Dendritic cell treated with granulocyte-macrophage colony-stimulating factor and Interleukin-4, amounts not matched to agents 40 ng/mL and 50 ng/mL, for 4 days (primary cell): ENCODE results near the gene RADX.

Source experiments
- H3K27ac Mint-ChIP-seq: one replicate; pipeline ENCODE4 v1.8.0; 2022; ENCODE audit warnings: mild to moderate bottlenecking, mixed read lengths
- H3K27me3 Mint-ChIP-seq: one replicate; pipeline ENCODE4 v1.8.0; 2022; ENCODE audit warnings: mild to moderate bottlenecking, mixed read lengths
- H3K36me3 Mint-ChIP-seq: one replicate; pipeline ENCODE4 v1.8.0; 2022; ENCODE audit warnings: low read depth, mixed read lengths
- H3K4me1 Mint-ChIP-seq: one replicate; pipeline ENCODE4 v1.8.0; 2022; ENCODE audit warnings: low read depth, mixed read lengths
- H3K4me3 Mint-ChIP-seq: one replicate; pipeline ENCODE4 v1.8.0; 2022; ENCODE audit warnings: mild to moderate bottlenecking, moderate library complexity, mixed read lengths
- H3K9me3 Mint-ChIP-seq: one replicate; pipeline ENCODE4 v1.8.0; 2022; ENCODE audit warnings: mixed read lengths
- intact Hi-C: fragments of 100-400 bp; cut with micrococcal nuclease; formaldehyde crosslinking; loops from one replicate; pipeline ENCODE4 v1.15.0; 2022

RADX gene

DNA sequence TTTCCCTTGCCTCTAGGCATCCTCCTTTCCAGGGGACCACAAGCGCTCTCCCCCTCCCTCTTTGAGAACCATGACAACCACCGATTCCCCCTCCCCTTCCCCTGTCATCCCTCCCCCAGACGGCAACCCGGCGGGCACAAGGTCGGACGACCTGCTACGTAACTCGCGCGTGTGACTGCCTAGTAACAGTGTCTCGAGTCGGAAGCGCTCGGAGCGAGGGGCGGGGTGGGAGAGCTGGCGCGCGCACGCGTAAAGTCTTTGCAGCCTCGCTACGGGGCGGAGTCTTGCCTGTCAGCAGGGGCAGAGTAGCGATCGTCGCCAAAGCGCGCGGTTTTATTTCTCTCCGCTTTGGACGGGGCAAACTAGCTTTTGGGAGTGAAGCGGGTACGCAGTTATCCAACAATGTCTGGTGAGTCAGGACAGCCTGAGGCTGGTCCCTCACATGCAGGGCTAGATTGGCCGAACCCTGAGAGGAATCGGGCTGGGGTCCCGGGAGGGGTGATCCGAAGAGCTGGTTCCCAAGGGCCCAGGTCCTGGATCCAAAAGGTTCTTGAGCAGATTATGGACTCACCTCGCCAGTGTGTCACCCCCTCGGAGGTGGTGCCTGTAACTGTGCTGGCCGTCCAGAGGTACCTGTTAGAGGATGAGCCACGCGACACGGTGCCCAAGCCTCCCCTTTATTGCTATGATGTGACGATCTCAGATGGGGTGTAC is at the start of gene RADX:
RADX (plus strand) TSS at position 300 of the 714 bp plus-strand sequence; CDS start at position 403, 103 bp downstream.
- Mint-ChIP-seq H3K36me3 (no peaks in the 10 kb centered on the region), H3K27me3 (peaks cover 3% of the 10 kb centered on the region), H3K4me3 (peak within 1 kb of the TSS; percentile 75), H3K9me3 (no peaks in the 10 kb centered on the region), H3K27ac (peak within 1 kb of the TSS; percentile 32), H3K4me1 (peaks cover 21% of the 10 kb centered on the region)
- intact Hi-C loops: no loop called here

GRCh38 chrX:106564986-106565385 is 46.8 kb upstream of the RADX start:
- Mint-ChIP-seq H3K36me3 (no peaks in the 10 kb centered on the region), H3K27me3 (no peaks in the 10 kb centered on the region), H3K4me3 (no peak overlapping the region), H3K4me1 (no peaks in the 10 kb centered on the region), H3K27ac (no peak overlapping the region), H3K9me3 (peaks cover 9% of the 10 kb centered on the region)
- intact Hi-C loops: no loop called here

DNA sequence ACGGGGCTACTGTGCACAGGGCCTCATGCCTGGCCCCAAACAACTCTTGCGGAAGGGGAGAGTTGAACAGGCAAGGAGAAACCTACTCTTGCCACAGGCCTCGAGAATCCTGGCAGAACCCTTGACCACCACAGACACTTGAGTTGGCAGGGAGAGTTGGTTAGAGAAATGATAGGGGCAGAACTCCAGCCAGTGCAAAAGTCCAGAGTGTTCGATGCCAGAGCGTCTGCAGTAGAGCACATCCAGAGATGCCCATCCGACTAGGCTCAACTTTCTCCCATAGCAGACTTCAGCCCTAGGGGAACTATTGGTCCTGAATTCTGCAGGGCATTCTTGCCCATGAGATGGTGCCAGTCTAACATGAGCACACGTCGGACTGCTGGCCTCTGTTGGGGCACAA is 45.4 kb upstream of the RADX start:
- intact Hi-C loops: no loop called here
- Mint-ChIP-seq H3K9me3 (peaks cover 9% of the 10 kb centered on the region), H3K36me3 (no peaks in the 10 kb centered on the region), H3K27ac (no peak overlapping the region), H3K4me1 (no peaks in the 10 kb centered on the region), H3K4me3 (no peak overlapping the region), H3K27me3 (no peaks in the 10 kb centered on the region)

DNA sequence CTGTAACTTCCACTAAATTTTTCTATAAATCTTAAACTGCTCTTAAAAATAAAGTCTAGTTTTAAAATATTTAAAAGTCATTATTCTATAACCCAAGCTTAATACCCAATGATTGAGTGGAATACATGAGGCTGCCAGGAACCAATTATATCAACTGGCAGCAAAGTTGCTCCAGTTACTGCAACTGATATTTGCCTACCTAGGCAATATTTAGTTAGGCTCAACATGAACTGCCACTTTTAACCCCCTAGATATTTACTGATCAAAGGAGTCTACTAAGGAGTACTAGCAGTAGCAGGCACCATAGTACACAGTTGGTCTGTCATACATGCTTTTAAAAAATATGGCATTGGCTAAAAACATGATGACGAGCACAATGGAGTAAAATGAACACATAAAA is 29.9 kb upstream of the RADX start:
- Mint-ChIP-seq H3K27me3 (no peaks in the 10 kb centered on the region), H3K4me3 (no peak overlapping the region), H3K9me3 (peaks cover 8% of the 10 kb centered on the region), H3K36me3 (no peaks in the 10 kb centered on the region), H3K27ac (no peak overlapping the region), H3K4me1 (no peaks in the 10 kb centered on the region)
- intact Hi-C loops: no loop called here

DNA sequence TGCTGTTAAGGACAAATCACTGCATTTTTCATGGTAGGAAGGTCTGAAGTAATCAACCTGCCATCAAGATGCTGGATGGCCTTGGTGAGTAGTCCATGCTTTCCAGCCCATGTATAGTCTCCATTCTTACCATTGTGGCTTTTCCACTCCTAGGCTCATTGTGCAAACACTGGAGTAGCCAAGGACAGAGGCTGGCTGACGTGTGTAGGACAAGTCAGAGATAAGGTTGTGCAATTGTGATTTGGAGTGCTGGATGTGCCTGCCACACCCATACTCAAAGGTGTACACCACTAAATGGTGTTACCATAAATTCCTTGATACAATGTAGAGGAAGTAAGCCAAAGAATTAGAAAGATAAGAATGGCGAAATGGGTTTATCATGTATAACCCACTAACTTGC is 26.3 kb upstream of the RADX start:
- Mint-ChIP-seq H3K27ac (no peak overlapping the region), H3K4me3 (no peak overlapping the region), H3K4me1 (no peaks in the 10 kb centered on the region), H3K36me3 (no peaks in the 10 kb centered on the region), H3K27me3 (no peaks in the 10 kb centered on the region), H3K9me3 (no peaks in the 10 kb centered on the region)
- intact Hi-C loops: no loop called here

DNA sequence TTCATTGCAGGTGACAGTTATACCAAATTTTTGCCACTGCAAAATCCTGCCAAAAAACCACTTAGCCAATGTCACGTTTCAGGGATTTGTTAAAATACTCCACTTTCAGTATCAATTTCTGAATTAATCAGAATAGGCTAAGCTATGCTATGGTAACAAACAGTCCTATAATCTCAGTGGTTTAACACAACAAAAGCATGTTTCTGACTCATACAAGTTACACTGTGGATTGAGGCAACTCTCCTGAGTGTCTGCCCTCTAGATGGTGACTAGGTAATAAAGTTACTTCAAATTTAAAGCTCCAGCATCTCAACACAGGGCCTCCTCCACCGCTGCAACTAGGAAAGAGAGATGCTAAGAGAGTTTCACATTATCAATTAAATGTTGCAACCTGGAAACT is 23.0 kb upstream of the RADX start:
- intact Hi-C loops: no loop called here
- Mint-ChIP-seq H3K4me3 (no peak overlapping the region), H3K27ac (no peak overlapping the region), H3K4me1 (no peaks in the 10 kb centered on the region), H3K9me3 (no peaks in the 10 kb centered on the region), H3K36me3 (no peaks in the 10 kb centered on the region), H3K27me3 (no peaks in the 10 kb centered on the region)

DNA sequence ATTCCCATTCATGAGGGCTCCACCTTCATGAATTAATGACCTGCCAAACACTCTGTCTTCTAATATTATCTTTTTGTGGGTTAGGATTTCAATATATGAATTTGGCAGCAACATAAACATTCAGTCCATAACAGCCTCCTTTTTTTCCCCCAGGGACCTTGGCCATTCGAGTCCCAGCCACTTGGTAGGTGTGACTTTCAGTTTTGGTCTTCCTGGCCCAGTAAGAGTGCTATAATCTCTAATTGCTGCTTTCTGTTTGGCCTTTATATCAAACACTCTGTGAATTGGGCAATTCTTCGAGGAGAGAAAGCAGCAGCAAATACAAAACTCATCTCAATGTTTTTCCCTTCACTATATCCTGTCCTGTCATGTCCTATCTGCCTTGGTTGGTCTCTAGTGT is 12.4 kb upstream of the RADX start:
- Mint-ChIP-seq H3K4me1 (no peaks in the 10 kb centered on the region), H3K4me3 (no peak overlapping the region), H3K27ac (no peak overlapping the region), H3K9me3 (no peaks in the 10 kb centered on the region), H3K36me3 (no peaks in the 10 kb centered on the region), H3K27me3 (peaks cover 1% of the 10 kb centered on the region)
- intact Hi-C loops: no loop called here

DNA sequence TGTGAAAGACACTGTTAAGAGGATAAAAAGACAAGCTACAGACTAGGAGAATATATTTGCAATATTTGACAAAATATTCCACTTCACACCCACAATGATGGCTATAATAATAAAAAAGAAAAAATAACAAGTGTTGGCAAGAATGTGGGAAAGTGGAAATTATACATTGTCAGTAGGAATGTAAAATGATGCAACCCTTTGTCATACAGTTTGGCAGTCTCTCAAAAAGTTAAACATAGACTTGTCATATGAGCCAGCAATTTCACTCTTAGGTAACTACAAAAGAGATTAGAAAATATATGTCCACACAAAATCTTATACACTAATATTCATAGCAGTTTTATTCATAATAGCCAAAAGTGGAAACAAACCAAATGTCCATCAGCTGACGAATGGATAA is 5.2 kb upstream of the RADX start:
- Mint-ChIP-seq H3K9me3 (no peaks in the 10 kb centered on the region), H3K27me3 (no peaks in the 10 kb centered on the region), H3K4me1 (peaks cover 3% of the 10 kb centered on the region), H3K27ac (no peak overlapping the region), H3K36me3 (no peaks in the 10 kb centered on the region), H3K4me3 (no peak overlapping the region)
- intact Hi-C loops: no loop called here

DNA sequence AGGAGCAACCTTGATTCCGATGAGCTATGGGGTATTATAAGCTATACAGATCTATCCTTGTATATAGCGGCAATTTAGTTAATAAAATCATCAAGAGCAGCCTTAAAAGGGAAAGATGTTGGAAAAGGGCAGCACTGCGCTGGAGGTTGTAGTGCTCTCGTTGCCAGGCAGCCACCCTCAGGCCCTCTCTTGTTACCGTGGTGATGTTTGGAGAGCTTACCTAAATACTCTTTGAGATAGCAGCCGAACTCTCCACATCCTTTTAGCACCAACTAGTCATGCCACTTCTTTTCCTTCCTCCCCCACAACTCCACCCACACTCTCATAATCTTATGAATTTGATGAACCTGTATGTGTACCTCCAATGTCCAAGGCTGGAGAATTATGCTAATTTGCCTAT is 3.8 kb upstream of the RADX start:
- intact Hi-C loops: no loop called here
- H3K4me1 Mint-ChIP-seq: peaks cover 16% of the 10 kb centered on the region
- H3K36me3 Mint-ChIP-seq: no peaks in the 10 kb centered on the region
- H3K27me3 Mint-ChIP-seq: peaks cover 3% of the 10 kb centered on the region
- H3K4me3 Mint-ChIP-seq: no peak overlapping the region
- no peaks in the 10 kb centered on the region for H3K9me3 Mint-ChIP-seq
- H3K27ac Mint-ChIP-seq: no peak overlapping the region

- no peaks in the 10 kb centered on the region for H3K9me3 Mint-ChIP-seq
- H3K4me3 Mint-ChIP-seq: peak overlapping the region; percentile 75
- intact Hi-C loops: no loop called here
- no peaks in the 10 kb centered on the region for H3K36me3 Mint-ChIP-seq
- H3K4me1 Mint-ChIP-seq: peaks cover 21% of the 10 kb centered on the region
- H3K27me3 Mint-ChIP-seq: peaks cover 3% of the 10 kb centered on the region
- H3K27ac Mint-ChIP-seq: peak overlapping the region; percentile 32
Observed at GRCh38 chrX:106611317-106611678, 480 bp upstream of the RADX start.

GRCh38 chrX:106612393-106612763 is 600 bp downstream of the RADX start:
- Mint-ChIP-seq H3K27me3 (peaks cover 3% of the 10 kb centered on the region), H3K36me3 (no peaks in the 10 kb centered on the region), H3K4me1 (peaks cover 21% of the 10 kb centered on the region), H3K9me3 (no peaks in the 10 kb centered on the region), H3K27ac (no peak overlapping the region), H3K4me3 (peak overlapping the region; percentile 75)
- intact Hi-C loops: no loop called here

GRCh38 chrX:106613277-106613676 is 1.5 kb downstream of the RADX start:
- Mint-ChIP-seq H3K4me3 (no peak overlapping the region), H3K27ac (no peak overlapping the region), H3K4me1 (peaks cover 21% of the 10 kb centered on the region), H3K27me3 (peaks cover 3% of the 10 kb centered on the region), H3K9me3 (no peaks in the 10 kb centered on the region), H3K36me3 (no peaks in the 10 kb centered on the region)
- intact Hi-C loops: no loop called here

DNA sequence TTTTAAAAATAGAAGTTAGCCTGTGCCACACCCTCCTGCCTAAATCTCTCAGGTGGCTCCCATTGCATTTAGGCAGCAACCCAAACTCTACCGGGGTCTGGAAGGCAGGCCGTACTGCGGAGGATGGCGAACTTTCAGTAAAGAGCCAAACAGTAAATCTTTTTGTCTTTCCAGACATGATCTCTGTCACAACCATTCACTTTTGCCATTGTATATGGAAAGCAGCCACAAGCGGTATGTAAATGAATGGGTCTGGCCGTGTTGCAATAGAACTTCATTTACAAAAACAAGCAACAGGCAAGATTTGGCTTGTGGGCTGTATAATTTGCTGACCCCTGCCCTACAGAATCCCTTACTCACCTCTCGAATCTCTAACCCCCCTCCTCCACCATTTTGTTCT is 3.3 kb downstream of the RADX start:
- Mint-ChIP-seq H3K4me1 (peaks cover 21% of the 10 kb centered on the region), H3K9me3 (no peaks in the 10 kb centered on the region), H3K27me3 (peaks cover 3% of the 10 kb centered on the region), H3K4me3 (no peak overlapping the region), H3K36me3 (no peaks in the 10 kb centered on the region), H3K27ac (no peak overlapping the region)
- intact Hi-C loops: no loop called here

GRCh38 chrX:106619797-106620196 is 8.0 kb downstream of the RADX start:
- no peak overlapping the region for H3K4me3 Mint-ChIP-seq
- H3K36me3 Mint-ChIP-seq: no peaks in the 10 kb centered on the region
- no peaks in the 10 kb centered on the region for H3K27me3 Mint-ChIP-seq
- H3K4me1 Mint-ChIP-seq: no peaks in the 10 kb centered on the region
- intact Hi-C loops: no loop called here
- H3K27ac Mint-ChIP-seq: no peak overlapping the region
- H3K9me3 Mint-ChIP-seq: no peaks in the 10 kb centered on the region

GRCh38 chrX:106621836-106622235 is 10.1 kb downstream of the RADX start:
- Mint-ChIP-seq H3K27me3 (no peaks in the 10 kb centered on the region), H3K36me3 (no peaks in the 10 kb centered on the region), H3K4me3 (no peak overlapping the region), H3K27ac (no peak overlapping the region), H3K4me1 (no peaks in the 10 kb centered on the region), H3K9me3 (no peaks in the 10 kb centered on the region)
- intact Hi-C loops: no loop called here
